ENCODE results near the gene ART5.

- no peak for TF ChIP-seq POLR2A (IDR thresholded peaks at IDR 0.05)
- no peak for TF ChIP-seq CTCF (IDR thresholded peaks at IDR 0.05)
Measured at GRCh38 chr11:3669128-3669527, 27.3 kb upstream of the ART5 start.

All from adrenal gland (tissue), 5 donors.